OCI-LY3 (cell line): ENCODE data around the gene LRRC53.

ENCODE experiments used
- EZH2phosphoT487 ChIP-seq: fragments of 200-600 bp; shearing (Covaris generic); IDR thresholded peaks from 2 replicates; pipeline ENCODE4 v1.6.1; 2018; ENCODE audit warnings: antibody characterized with exemption, mixed run types, low read depth
- TF ChIP-seq, protein P1 (sequence below): fragments of 200-600, 300-600 bp; sonication (generic); IDR thresholded peaks from 2 replicates; pipeline ENCODE4 v1.5.1; 2014; ENCODE audit warnings: antibody characterized with exemption, low read length, low read depth

DNA sequence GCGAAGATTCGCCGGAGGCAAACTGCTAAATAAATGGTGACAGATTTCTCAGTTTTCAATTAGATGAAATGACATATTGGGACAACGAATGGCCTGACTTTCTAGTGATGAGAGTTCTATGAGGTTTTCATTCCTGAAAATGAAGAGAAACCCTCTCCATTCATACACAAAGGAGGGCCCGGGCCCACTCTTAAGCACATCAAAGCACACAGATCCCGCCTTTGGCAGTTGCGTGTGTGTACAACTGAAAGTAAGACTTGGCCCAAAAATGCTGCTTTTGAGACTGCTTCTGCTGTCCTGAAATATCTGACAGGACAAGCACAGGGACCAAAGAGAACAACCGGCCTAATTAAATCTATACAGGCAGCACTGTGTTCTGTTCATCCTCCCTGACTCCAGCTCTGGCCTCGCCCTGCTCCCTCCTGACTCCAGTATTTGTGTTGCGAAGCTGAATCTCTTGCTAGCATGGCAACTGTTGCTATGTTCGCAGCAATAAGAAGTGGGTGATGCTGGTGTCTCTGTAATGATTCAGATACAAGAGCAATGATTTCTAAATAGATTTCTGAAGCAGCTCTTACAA is 7.4 kb downstream of the LRRC53 start:
- TF ChIP-seq, protein P1, sequence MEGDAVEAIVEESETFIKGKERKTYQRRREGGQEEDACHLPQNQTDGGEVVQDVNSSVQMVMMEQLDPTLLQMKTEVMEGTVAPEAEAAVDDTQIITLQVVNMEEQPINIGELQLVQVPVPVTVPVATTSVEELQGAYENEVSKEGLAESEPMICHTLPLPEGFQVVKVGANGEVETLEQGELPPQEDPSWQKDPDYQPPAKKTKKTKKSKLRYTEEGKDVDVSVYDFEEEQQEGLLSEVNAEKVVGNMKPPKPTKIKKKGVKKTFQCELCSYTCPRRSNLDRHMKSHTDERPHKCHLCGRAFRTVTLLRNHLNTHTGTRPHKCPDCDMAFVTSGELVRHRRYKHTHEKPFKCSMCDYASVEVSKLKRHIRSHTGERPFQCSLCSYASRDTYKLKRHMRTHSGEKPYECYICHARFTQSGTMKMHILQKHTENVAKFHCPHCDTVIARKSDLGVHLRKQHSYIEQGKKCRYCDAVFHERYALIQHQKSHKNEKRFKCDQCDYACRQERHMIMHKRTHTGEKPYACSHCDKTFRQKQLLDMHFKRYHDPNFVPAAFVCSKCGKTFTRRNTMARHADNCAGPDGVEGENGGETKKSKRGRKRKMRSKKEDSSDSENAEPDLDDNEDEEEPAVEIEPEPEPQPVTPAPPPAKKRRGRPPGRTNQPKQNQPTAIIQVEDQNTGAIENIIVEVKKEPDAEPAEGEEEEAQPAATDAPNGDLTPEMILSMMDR = no peak
- no peak for TF ChIP-seq EZH2phosphoT487
